Natural killer cell (primary cell): ENCODE results near the gene ANO10. TPM values are rescaled to one million over a fixed set of nuclear protein-coding genes. Genes with fewer than 3 reads are reported as not detected.

Source experiments
- ATAC-seq, 3 donors: fragments of 150-1000 bp in 2 of 3; fragments of 200-7000 bp in 1 of 3; cut with Tn5 transposase; 1 replicate in 1 of 3; 2 replicates in 2 of 3; pipeline ENCODE4 v1.10.0; 2021; ENCODE audit warnings: mild to moderate bottlenecking in 2 of 3, moderate library complexity in 2 of 3
- DNase-seq, 2 donors: peaks; one replicate each; pipeline versions ENCODE4 v3.0.0 to v3.0.0-alpha.2; 2013 to 2021; ENCODE audit warnings: mixed read lengths in 1 of 2
- H3K27ac ChIP-seq: one replicate; pipeline ENCODE4 v1.5.1; 2013; ENCODE audit warnings: mild to moderate bottlenecking, low read length
- H3K27me3 ChIP-seq: one replicate; pipeline ENCODE4 v1.6.1; 2013; ENCODE audit warnings: low read length; ENCODE audit not compliant: control insufficient read depth, insufficient read depth
- H3K36me3 ChIP-seq: one replicate; pipeline ENCODE4 v1.6.1; 2013; ENCODE audit warnings: low read length; ENCODE audit not compliant: control insufficient read depth, insufficient read depth
- H3K4me1 ChIP-seq: one replicate; pipeline ENCODE4 v1.6.1; 2013; ENCODE audit warnings: low read length; ENCODE audit not compliant: control insufficient read depth, insufficient read depth
- H3K4me3 ChIP-seq: one replicate; pipeline ENCODE4 v1.5.1; 2013; ENCODE audit warnings: low read length
- H3K9me3 ChIP-seq: one replicate; pipeline ENCODE4 v1.6.1; 2013; ENCODE audit warnings: low read length; ENCODE audit not compliant: control insufficient read depth, insufficient read depth
- H3K27ac Mint-ChIP-seq, 2 donors: one replicate each; pipeline ENCODE4 v1.8.0; 2022; ENCODE audit warnings: mild to moderate bottlenecking in 2 of 2, mixed read lengths in 2 of 2, moderate library complexity in 1 of 2
- H3K27me3 Mint-ChIP-seq, 2 donors: one replicate each; pipeline ENCODE4 v1.8.0; 2022; ENCODE audit warnings: low read depth in 2 of 2, mixed read lengths in 2 of 2
- H3K36me3 Mint-ChIP-seq: one replicate; pipeline ENCODE4 v1.8.0; 2022; ENCODE audit warnings: mixed read lengths
- H3K4me1 Mint-ChIP-seq, 2 donors: one replicate each; pipeline ENCODE4 v1.8.0; 2022; ENCODE audit warnings: mixed read lengths in 2 of 2
- H3K4me3 Mint-ChIP-seq: one replicate; pipeline ENCODE4 v1.8.0; 2022; ENCODE audit warnings: mild to moderate bottlenecking, moderate library complexity, mixed read lengths
- H3K9me3 Mint-ChIP-seq, 2 donors: one replicate each; pipeline ENCODE4 v1.8.0; 2022; ENCODE audit warnings: mixed read lengths in 2 of 2
- CTCF ChIP-seq: fragments of 200-600 bp; IDR thresholded peaks from one replicate; pipeline ENCODE4 v1.8.0; 2022; ENCODE audit warnings: antibody characterized with exemption
- WGBS: methylation state at CpG from one replicate; pipeline ENCODE4 v1.1.7; 2013; ENCODE audit warnings: missing lambda C conversion rate; ENCODE audit not compliant: insufficient coverage; 5-methylcytosine and 5-hydroxymethylcytosine counted together
- intact Hi-C: fragments of 100-400 bp; cut with micrococcal nuclease; formaldehyde crosslinking; loops from one replicate; pipeline ENCODE4 v1.14.2; 2022
- total RNA-seq, 4 donors: library from RNA; stranded (reverse); fragments of 120-200 nt in 1 of 4; gene quantifications; one replicate each; pipeline versions ENCODE4 v1.2.3 to v1.2.4, GENCODE V29; 2013 to 2022

The ANO10 gene
- total RNA-seq, 3 donors from 2014 or later (not counting 1 experiment from before 2014, with no cell fraction given), result 8.9 to 11.2 (median 10.9) TPM

GRCh38 chr3:43641306-43642114 lies 19.7 kb upstream of the ANO10 start:
- H3K36me3 Mint-ChIP-seq, result no peaks in the 10 kb centered on the region
- H3K27ac Mint-ChIP-seq, result no peak overlapping the region
- H3K4me1 Mint-ChIP-seq, result no peaks in the 10 kb centered on the region
- no peak for TF ChIP-seq CTCF
- no peak overlapping the region for H3K4me3 Mint-ChIP-seq
- H3K9me3 Mint-ChIP-seq, result no peaks in the 10 kb centered on the region
- Histone ChIP-seq H3K27me3 (no peaks in the 10 kb centered on the region), H3K4me1 (no peaks in the 10 kb centered on the region), H3K4me3 (no peak overlapping the region), H3K27ac (no peak overlapping the region), H3K36me3 (no peaks in the 10 kb centered on the region), H3K9me3 (no peaks in the 10 kb centered on the region)
- ATAC-seq (no peak), DNase-seq (no peak)
- H3K27me3 Mint-ChIP-seq, result peaks cover 5 to 11% of the 10 kb centered on the region in 2 donors
- intact Hi-C loops, result no loop called here
- WGBS, result 88% methylated on average over 2 of the region's 4 CpGs

GRCh38 chr3:43640681-43641080 lies 18.9 kb upstream of the ANO10 start:
- DNase-seq (no peak), ATAC-seq (no peak)
- no peaks in the 10 kb centered on the region for H3K36me3 ChIP-seq
- Mint-ChIP-seq H3K27ac (no peak overlapping the region), H3K4me3 (no peak overlapping the region), H3K4me1 (no peaks in the 10 kb centered on the region), H3K36me3 (no peaks in the 10 kb centered on the region), H3K27me3 (peaks cover 5 to 11% of the 10 kb centered on the region in 2 donors), H3K9me3 (no peaks in the 10 kb centered on the region)
- no peak overlapping the region for H3K4me3 ChIP-seq
- H3K4me1 ChIP-seq, result no peaks in the 10 kb centered on the region
- H3K27me3 ChIP-seq, result no peaks in the 10 kb centered on the region
- intact Hi-C loops, result no loop called here
- no peak overlapping the region for H3K27ac ChIP-seq
- no peaks in the 10 kb centered on the region for H3K9me3 ChIP-seq
- WGBS, result 87% methylated on average over 3 of the region's 3 CpGs
- no peak for TF ChIP-seq CTCF

GRCh38 chr3:43638594-43639447 lies 17.0 kb upstream of the ANO10 start:
- Histone ChIP-seq H3K36me3 (no peaks in the 10 kb centered on the region), H3K9me3 (no peaks in the 10 kb centered on the region), H3K4me3 (no peak overlapping the region), H3K27me3 (no peaks in the 10 kb centered on the region), H3K27ac (no peak overlapping the region), H3K4me1 (no peaks in the 10 kb centered on the region)
- Mint-ChIP-seq H3K27ac (no peak overlapping the region), H3K4me1 (no peaks in the 10 kb centered on the region), H3K36me3 (no peaks in the 10 kb centered on the region), H3K27me3 (peaks cover 0 to 14% of the 10 kb centered on the region in 2 donors), H3K9me3 (no peaks in the 10 kb centered on the region), H3K4me3 (no peak overlapping the region)
- DNase-seq (peak in 1 of 2 donors; percentile 60), ATAC-seq (peak; percentile 40 to 62 (median 60))
- intact Hi-C loops, result loop anchor here (5.0 kb wide), 1 partner anchor 677 kb away; no protein-coding TSS in a partner anchor
- 23% methylated on average over 9 of the region's 9 CpGs for WGBS
- TF ChIP-seq CTCF, result peak; percentile 15
